AML-193 (cell line): ENCODE measurements around the gene PLPP2.
"Not testable (repeated sequence)": the region's sequence is repeated elsewhere in the genome, so short reads cannot be mapped to it uniquely, and the experiment has no call there.

Experiments
- DNase-seq, 2 experiments: peaks; one replicate each; lab custom pipeline; 2025; lab: John Stamatoyannopoulos, UW

PLPP2 gene

DNA sequence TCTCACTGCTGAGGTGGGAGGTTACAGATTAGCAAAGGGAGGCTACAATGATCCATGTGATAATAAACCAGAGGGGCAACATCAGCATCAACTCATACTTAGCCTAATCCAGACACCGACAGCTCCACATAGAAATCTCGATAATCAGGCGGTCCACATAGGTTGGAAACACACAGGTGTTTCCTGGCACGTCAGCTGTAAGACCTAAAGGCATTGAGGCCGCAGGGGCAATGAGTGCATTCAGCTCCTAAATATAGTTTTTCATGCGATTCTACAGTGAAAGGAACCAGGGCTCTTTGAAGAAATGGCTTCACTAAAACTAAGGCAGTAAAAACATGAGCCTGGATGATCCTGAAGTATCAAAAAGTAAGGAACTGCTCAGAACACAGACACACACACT lies 19.3 kb downstream of the PLPP2 start:
- no peak for DNase-seq

DNA sequence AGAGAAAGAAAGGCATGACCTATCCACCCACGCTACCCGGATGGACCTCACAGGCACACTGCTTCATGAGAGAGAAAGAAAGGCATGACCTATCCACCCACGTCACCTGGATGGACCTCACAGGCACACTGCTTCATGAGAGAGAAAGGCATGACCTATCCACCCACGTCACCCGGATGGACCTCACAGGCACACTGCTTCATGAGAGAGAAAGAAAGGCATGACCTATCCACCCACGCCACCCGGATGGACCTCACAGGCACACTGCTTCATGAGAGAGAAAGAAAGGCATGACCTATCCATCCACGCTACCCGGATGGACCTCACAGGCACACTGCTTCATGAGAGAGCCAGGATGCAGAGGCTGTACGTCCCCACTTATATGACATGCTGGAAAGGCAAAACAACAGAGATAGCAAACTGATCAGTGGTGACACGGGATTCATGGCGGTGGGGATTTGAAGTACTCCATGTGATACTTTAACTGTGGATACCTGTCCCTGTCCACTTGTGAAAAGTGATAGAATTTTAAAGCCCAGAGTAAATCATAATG lies 20.4 kb downstream of the PLPP2 start:
- DNase-seq: not testable (repeated sequence)

GRCh38 chr19:269241-269640 lies 22.0 kb downstream of the PLPP2 start:
- DNase-seq: no peak

GRCh38 chr19:262125-262524 lies 29.1 kb downstream of the PLPP2 start:
- DNase-seq: no peak

DNA sequence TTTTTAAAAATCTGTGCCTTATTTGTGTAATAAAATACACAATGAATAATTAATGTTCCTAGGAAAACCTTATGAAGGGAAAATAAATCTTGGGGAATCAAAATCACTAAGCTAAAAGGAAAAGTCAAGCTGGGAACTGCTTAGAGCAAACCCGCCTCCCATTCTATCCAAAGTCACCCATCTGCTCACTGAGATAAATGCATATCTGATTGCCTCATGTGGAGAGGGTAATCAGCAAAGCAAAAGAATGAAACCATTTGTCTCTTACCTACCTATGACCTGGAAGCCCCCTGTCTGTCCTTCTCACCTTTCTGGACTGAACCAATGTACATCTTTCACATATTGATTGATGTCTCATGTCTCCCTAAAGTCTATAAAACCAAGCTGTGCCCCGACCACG lies 34.4 kb downstream of the PLPP2 start:
- DNase-seq: not testable (repeated sequence)

DNA sequence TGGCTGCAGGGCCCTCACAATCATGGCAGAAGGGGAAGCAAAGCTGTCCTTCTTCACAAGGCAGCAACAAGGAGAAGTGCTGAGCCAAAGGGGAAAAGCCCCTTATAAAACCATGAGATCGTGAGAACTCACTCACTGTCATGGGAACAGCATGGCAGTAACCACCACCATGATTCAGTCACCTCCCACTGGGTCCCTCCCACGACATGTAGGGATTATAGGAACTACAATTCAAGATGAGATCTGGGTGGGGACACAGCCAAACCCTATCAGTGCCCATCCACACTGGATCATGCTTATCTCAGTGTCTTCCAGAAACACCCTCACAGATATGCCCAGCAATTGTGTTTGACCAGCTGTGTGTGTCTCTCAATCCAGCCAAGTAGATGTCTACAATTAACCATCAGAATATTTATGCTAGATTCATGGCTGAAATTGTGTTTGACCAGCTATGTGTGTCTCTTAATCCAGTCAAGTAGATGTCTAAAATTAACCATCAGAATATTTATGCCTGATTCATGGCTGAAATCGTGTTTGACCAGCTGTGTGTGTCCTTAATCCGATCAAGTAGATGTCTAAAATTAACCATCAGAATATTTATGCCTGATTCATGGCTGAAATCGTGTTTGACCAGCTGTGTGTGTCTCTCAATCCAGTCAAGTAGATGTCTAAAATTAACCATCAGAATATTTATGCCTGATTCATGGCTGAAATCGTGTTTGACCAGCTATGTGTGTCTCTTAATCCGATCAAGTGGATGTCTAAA lies 38.6 kb downstream of the PLPP2 start:
- not testable (repeated sequence) for DNase-seq

DNA sequence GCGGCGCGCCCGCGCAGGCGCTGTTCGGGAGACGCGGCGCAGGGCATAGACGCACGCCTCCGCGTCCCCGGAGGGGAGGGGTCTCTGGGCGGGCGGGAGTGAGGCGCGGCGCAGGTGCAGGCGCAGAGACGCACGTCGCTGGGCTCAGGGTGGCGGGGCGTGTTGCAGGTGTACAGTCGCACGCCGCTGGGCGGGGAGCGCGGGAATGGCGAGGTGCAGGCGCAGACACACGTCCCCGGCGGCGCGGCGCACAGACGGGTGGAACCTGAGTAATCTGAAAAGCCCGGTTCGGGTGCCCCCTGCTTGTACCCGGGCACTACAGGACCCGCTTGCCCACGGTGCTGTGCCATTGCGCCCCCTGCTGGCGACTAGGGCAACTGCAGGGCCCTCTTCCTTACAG lies 44.7 kb downstream of the PLPP2 start:
- no peak for DNase-seq

GRCh38 chr19:245900-246299 lies 45.3 kb downstream of the PLPP2 start:
- not testable (repeated sequence) for DNase-seq

DNA sequence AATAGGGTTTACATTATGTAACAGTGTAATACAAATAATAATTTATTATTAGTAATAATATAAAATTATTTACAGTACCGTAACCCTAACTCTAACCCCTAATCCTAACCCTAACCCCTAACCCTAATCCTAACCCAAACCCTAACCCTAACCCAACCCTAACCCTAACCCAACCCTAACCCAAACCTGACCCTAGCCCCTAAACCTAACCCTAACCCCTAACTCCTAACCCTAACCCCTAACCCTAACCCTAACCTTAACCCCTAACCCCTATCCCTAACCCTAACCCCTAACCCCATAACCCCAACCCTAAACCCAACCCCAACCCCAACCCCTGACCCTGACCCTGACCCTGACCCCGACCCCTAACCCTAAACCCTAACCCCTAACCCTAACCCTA lies 45.7 kb downstream of the PLPP2 start:
- no peak for DNase-seq
